Measurements from ENCODE around the gene WDR20.
"Not testable (repeated sequence)": the region's sequence is repeated elsewhere in the genome, so short reads cannot be mapped to it uniquely, and the experiment has no call there.

Gene WDR20

DNA sequence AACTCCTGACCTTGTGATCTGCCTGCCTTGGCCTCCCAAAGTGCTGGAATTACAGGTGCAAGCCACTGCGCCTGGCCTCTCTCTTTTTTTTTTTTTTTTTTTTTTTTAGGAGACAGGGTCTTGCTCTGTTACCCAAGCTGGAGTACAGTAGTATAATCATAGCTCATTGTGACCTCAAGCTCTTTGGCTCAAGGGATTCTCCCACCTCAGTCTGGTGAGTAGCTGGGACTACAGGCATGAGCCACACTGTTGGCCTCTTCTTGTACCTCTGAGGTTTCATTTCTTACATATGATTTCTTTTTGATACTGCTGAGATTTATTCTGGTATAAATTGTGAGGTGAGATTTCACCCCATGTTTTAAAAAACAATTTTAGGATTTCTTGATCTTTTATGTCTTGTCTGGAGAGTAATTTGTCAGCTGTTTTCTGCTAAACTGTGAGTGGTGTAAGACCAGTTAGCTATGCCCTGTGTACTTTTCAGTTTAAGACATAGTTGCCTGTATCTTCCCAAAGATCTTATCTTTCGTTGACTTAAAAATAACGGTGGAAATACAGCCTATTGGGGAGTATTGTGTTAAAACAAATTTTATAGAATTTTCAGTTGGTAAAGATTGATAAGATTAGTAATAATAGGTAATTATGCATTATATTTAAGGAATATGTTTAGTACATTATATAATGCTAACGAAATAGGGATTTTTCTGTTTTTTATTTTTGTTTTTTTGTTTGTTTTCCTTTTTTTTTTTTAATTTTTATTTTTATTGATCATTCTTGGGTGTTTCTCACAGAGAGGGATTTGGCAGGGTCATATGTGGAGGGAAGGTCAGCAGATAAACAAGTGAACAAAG, 31.7 kb downstream of the WDR20 start:
- no peak for DNase-seq (ENCODE audit: low read depth, low spot score)

DNA sequence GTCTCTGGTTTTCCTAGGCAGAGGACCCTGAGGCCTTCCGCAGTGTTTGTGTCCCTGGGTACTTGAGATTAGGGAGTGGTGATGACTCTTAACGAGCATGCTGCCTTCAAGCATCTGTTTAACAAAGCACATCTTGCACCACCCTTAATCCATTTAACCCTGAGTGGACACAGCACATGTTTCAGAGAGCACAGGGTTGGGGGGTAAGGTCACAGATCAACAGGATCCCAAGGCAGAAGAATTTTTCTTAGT, 32.2 kb downstream of the WDR20 start:
- not testable (repeated sequence) for DNase-seq (ENCODE audit: low read depth, low spot score)

DNA sequence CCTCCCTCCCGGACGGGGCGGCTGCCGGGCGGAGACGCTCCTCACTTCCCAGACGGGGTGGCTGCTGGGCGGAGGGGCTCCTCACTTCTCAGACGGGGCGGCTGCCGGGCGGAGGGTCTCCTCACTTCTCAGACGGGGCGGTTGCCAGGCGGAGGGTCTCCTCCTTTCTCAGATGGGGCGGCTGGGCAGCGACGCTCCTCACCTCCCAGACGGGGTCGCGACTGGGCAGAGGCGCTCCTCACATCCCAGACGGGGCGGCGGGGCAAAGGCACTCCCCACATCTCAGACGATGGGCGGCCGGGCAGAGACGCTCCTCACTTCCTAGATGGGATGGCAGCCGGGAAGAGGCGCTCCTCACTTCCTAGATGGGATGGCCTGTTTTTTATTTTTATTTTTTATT, 33.0 kb downstream of the WDR20 start:
- not testable (repeated sequence) for DNase-seq (ENCODE audit: low read depth, low spot score)

DNA sequence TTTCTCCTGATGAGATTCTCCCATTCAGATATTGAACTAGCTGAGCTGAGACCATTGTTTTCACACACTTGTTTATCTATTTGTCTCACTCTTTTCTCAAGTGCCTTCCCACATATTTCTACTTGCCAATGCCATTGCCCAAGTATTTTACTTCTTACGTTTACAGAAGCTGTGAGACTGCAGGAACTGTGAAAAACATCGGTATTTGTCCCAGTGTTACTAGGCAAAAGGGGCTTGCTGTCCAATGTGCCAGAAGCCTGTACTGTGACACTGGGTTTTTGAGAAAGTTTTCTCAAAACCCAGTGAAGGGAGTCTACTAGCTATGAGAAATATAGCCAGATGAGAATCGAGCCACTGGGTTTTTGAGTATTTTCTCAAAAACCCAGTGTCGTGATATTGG, 37.5 kb downstream of the WDR20 start:
- DNase-seq (ENCODE audit: low read depth, low spot score), result no peak

DNA sequence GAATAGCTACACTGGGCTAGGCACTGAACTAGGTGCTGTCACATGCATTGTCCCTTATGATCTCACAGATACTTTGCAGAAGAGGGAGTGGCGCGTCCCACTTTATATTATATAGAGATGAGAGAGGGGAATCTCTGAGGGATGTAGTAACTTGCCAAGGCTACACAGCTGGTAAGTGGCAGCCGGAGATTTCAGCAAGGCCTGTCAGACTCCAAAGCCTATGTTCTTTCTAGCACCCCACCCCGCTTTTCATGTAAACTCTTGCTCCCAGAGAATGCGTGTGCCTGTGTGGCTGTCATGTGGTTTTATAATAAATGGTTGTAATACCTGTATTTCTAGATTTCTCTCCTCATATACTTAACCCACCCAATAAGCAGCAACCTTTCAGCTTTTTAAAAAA, 39.1 kb downstream of the WDR20 start:
- DNase-seq (ENCODE audit: low read depth, low spot score), result no peak

DNA sequence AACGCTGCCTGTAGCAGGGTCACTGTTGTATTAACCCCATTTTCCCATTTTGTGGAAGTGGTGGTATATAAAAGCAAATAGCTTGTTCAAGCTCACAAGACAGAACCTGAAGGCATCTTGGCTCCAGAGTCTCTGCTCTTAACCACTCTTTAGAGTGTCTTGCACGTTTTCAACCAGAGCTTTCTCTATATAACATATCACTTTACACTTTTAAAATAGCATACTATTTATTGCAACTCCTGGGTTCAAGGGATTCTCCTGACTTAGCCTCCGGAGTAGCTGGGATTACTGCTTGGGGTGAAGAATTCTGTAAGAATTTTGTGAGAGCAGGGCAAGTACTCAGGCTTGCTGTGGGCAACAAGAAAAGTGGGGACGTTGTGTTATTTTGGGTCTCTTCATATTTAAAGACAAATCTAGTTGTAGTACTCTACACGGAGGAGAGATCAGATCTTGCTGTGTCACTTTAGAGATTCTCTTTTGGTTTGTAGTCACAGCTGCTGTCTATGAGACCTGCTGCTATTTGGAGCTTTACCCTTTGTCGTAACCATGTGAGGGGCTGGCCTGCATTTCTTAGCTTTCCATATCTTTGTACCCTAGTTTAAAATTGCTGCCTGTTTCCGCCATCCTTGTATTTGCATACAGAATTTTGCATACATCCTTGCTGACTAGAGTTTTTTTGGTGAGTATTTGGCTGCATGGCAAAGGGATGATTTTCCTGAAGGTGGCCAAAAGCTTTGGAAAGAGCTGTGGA, 40.7 kb downstream of the WDR20 start:
- no peak for DNase-seq (ENCODE audit: low read depth, low spot score)

DNA sequence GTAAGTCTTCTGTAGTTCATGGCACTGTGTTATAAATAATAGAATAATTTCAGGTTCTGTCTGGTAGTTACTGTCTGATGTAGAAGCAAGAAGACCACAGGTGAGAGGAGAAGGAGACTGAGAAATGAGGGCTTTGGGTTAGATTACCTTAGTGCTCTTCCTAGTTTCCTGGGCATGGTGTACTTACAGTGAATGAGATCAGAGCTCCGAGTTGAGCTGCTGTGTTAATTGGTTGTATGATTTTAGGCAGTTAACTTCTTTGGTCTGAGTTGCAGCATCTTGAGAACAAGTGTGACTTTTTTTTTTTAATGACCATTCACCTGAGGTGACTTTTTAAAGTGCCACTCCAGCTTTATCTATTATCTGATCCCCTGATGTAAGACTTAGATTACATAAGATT, 41.5 kb downstream of the WDR20 start:
- DNase-seq (ENCODE audit: low read depth, low spot score), result no peak

DNA sequence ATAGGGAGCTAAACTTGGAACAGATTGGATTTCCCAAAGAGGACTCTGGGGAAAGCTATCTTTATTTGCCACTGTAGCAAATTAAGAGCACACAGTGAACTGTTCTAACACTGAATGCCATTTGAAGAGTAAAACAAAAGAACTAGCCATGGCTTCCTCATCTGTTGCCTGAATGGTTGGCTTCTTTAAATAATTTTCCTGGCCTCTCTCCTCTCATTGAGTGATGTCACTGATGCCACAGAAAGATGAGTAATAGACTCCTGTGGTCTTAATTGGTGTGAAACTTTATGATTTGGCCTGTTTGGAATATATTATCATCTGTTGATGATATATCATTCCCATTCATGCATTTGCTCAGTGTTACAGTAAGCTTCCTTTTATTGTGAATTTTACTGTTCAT, 42.5 kb downstream of the WDR20 start:
- no peak for DNase-seq (ENCODE audit: low read depth, low spot score)

DNA sequence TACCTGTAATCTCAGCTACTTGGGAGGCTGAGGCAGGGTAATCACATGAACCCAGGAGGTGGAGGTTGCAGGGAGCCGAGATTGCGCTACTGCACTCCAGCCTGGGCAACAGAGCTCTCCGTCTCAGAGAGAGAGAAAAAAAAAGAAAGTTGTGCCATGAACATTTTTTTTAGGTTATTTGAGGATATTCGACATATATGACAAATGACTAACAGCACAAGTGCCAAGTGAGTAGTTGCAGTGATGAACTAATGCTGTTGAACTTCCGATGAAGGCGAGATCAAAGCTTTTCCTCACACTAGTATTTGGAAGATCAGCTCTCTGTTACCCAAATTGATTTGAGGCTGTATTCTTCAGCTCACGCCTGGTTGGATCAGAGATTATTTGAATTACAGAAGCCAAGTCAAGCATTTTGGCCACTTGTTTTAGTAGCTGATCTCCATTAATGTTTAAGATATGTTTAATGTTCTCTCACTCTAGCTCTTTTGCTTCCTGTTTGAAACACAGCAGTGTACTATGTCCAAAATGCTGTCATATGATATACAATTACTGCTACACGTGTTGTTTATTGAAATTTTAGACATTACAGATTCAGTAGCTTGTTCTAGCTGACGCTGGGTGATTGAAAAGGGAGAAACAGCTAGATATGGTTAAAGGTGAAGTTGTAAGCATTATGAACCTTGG, 43.4 kb downstream of the WDR20 start:
- no peak for DNase-seq (ENCODE audit: low read depth, low spot score)

DNA sequence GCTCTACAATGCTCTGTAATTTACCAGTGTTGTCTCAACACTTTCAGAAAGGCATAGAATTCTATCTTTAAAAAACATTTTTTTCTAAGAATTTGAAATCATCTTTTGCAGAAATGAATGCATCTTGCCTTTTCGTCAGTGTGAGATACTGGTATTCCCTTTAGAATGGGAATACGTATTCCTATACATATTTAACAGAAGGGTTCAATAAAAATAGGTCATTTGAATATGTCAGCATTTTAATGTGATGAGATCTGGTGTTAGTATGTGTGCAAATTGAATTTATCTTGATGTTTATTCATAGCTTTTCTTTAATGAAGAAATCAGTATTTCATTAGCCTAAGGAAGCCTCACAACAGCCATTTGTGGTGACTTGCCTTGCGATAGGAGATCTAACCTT, 44.2 kb downstream of the WDR20 start:
- no peak for DNase-seq (ENCODE audit: low read depth, low spot score)

DNA sequence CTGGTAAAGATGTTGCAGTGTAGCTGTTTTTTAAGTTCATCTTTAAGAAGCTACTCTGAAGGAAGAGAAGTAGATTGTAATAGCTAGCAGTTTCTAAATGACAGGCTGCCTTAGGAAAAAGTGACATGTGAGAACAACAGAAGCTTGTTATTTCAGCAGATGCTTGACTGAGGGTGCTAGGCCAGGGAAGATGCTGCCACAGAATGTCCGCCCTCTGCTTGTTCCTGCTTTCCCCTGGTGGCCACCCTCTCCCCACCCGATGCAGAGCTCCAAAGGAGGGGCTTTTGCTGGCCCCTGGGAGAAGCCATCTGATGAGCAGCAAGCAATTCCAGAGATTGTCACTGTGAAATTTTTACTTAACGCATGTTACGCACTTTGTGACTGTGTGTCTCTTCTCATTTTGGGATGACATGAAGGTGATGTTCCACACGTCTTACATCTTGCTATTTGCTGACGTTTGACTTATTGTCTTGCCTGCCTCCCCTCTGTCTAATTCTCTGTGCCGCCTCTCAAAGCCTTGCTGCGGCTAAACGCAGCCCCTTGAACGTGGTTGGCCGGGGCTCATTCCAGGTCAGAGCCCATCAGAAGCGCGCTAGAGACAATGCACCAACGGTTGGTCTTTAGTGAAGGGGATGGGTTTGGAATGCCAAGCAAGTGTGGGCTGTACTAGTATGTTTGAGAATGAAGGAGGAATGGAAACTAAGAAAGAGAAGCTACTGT, 44.8 kb downstream of the WDR20 start:
- DNase-seq (ENCODE audit: low read depth, low spot score), result no peak

DNA sequence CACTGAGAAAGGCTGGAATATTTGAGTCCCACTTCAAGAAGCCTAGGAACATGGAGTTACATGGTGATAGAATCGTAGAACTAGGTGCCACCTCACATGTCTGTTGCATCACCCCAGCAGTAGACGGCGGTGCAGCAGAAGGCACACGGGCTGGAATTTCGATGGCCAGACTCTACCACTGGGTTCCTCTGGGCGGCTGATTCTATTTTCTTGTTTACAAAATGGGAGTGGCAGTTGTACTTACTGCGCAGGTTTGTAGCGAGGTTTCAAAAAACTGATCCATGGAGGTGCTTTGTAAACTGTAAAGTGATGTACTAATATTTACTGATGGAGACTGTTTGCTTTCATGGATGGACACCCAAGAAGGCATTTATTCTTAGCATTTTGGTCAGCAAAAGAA, 45.7 kb downstream of the WDR20 start:
- DNase-seq (ENCODE audit: low read depth, low spot score), result no peak

DNA sequence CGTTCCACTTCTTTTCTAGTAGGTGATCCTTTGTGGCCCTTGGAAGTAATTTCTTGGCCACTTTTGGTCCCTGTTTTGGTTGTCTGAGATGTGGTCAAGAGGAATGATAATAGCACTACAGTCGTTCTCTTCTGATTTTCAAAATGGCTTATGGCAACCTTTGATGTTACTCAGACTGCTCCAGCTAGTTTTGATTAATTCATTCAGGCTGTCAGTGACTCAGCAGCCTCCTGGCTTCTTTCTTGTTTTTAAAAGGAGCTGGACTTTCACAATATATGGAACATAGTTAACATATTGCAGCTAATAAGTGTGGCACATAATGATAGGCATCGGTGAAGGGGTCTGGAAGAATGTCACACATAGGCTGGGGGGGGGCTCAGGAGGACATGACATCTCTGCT, 47.3 kb downstream of the WDR20 start:
- DNase-seq (ENCODE audit: low read depth, low spot score), result no peak

DNA sequence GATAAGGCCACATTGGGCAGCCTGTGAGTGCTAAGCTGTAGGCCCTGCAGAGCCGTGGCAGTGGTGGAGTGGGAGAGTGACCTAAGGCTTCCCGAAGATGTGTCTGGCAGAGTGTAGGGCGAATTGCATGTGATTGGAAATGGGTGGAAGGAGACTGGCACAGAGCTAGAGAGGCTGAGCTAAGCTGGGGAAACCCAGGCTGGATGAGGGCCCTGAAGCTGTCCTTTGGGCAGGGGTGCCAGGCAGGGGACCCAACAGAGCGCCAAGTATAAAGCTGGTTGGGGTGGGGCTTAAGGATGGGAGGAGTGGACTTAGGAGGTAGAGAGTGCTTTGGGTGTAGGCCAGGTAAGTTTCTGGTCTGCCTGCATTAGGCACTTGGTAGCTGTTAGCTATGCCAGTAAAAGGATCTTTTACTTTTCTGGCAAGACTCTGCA, 47.9 kb downstream of the WDR20 start:
- no peak for DNase-seq (ENCODE audit: low read depth, low spot score)

DNA sequence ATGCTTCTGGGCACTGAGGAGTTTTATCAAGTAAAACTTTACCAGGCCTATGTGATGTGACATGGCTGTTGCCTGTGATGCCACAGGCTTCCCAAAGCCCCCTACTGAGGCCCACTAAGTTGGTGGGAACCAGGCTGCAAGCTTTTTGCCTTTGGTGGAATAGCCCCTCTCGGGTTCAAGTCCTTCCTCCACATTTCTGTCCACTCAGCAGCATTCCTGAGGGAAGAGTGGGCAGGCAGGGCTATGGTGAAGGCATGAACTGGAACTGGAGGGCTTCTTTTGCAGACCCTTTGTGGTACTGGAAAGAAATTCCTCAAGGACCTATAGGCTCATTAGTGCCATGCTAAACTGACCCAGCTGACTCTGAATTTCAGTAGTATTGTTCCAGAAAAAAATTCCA, 48.5 kb downstream of the WDR20 start:
- DNase-seq (ENCODE audit: low read depth, low spot score), result no peak

DNA sequence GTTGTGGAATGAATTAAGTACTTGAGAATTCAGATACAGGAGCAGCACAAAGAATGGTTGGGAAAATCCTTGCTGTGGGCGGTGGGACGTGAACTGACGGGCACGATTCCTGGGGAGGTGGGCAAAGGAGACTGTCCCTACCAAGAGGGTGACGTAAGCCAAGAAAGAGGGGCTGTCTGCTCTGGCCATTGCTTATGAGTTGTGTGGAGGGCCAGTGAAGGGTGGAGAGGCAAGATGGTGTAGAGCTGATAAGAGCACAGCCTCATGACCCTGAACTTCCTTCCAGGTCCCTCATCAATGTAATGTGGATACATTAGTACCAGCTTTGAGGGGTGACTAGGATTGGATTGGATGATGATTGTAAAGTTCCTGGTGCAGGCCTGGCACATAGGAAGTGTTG, 50.2 kb downstream of the WDR20 start:
- no peak for DNase-seq (ENCODE audit: low read depth, low spot score)

DNA sequence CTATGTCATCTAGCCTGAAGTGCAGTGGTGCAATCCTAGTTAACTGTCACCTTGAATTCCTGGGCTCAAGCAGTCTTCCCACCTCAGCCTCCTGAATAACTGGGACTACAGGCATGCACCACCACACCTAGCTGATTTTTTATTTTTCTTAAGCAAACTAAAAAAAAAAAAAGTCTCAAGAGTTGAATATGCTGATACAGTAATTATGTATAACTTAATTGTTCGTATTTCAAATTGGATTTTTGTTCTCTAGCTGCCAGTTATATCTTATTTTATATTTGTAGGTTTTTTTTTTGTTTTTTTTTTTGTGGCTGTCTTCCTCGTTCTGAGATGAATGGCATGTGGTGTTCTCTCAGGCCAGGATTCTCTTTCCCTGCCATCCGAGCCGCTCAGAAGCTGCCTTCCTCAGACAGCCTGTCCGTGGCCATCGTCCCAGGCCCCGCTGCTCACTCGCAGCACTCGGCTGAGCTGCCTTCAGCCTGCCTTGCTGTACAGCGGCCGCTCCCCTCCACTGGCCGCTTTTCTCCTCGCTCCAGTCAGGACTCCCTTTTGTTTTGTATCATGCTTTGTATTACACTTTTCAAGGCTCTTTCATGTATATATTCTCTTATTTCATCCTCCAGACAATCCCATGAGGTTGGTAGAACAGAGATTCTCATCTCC, 53.3 kb downstream of the WDR20 start:
- DNase-seq (ENCODE audit: low read depth, low spot score), result no peak

DNA sequence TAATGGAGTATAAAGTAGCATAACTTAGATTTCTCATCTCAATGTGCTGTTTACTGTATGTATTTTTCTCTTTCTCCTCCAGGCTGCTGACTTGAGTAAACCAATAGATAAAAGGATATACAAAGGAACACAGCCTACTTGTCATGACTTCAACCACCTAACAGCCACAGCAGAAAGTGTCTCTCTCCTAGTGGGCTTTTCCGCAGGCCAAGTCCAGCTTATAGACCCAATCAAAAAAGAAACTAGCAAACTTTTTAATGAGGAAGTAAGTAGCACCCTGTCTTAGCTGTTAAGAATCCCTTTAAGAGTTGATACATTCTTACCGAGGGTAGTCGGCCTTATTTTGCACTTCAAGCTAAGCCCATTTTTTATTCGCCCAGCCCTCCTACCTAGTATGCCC, 55.2 kb downstream of the WDR20 start:
- no peak for DNase-seq (ENCODE audit: low read depth, low spot score)

DNA sequence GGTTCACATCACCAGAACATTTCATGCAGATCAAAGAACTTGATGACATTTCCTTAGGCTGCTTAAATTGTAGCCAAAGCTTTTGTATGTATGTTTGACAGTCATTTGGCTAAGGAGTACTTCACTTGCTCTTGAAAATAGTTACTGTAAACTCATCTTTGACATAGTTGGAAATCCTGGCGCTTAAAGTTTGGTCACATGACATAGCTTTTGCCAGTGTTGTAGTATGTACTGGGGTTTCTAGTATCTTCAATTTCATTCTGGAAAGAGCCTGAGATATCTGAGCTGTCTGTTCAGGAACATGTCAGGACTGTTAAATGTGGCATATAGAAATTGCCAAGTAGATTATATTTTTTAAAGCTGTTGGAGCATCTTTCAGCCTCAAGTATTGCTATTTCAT, 55.7 kb downstream of the WDR20 start:
- no peak for DNase-seq (ENCODE audit: low read depth, low spot score)

DNA sequence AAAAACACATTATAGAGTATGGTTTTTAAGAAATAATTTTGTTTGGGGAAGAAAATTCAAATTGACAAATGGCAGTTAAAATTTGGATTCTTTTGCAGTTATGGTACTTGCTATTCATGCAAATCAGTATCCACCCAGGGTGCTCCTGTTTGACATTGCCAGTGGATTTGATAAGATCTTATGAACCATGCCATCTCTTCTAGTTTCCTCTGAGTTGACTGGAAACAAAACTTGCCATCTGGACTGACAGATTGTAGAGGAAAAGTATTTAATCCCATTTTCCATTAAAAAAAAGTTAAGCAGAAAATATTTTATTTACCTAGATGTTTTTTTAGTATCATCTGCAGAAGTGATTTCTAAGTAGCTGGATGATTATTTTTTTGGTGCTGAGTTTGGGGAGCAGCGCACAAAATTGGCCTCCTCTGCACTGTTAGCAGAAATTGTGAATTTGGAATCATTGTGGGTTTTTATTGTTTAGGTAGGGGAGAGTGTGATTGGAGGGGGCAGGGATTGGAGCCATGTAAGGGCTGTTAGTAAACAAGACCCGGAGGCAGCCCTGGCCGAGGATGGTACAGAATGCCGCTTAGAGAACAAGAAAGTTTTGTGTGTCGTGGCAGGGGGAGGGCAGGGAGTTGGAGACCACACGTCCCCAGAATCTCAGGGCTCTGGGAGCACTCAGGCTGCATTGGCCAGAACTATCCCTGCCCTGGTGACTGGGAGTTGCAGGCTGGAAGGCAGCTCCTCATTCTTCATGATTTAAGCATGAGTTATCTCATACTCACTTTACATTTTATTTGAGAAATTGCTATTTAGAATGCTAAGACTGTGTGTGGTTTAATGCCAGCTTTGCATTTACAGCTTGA, 56.6 kb downstream of the WDR20 start:
- no peak for DNase-seq (ENCODE audit: low read depth, low spot score)

DNA sequence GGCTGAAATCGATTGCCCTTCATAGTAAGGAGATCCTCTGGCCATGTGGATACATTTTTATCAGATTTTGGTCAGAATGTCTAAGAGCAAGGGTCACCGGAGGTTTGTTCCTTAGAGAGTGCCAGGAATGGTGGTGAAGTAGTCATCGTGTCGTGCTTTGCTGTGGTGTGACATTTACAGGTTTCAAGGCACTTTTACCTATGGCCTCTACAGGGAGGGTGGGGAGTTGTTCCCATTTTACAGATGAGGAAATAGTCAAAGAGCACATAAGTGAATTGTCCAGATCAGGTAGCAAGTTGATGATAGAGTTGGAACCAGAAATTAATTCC, 57.2 kb downstream of the WDR20 start:
- no peak for DNase-seq (ENCODE audit: low read depth, low spot score)
